ENCODE results near the gene SLC23A2. TPM values are rescaled to one million over a fixed set of nuclear protein-coding genes. Genes with fewer than 3 reads are reported as not detected.

Gene SLC23A2
- polyA plus RNA-seq, 3 donors: 3.3 to 28.4 (median 6.4) TPM

DNA sequence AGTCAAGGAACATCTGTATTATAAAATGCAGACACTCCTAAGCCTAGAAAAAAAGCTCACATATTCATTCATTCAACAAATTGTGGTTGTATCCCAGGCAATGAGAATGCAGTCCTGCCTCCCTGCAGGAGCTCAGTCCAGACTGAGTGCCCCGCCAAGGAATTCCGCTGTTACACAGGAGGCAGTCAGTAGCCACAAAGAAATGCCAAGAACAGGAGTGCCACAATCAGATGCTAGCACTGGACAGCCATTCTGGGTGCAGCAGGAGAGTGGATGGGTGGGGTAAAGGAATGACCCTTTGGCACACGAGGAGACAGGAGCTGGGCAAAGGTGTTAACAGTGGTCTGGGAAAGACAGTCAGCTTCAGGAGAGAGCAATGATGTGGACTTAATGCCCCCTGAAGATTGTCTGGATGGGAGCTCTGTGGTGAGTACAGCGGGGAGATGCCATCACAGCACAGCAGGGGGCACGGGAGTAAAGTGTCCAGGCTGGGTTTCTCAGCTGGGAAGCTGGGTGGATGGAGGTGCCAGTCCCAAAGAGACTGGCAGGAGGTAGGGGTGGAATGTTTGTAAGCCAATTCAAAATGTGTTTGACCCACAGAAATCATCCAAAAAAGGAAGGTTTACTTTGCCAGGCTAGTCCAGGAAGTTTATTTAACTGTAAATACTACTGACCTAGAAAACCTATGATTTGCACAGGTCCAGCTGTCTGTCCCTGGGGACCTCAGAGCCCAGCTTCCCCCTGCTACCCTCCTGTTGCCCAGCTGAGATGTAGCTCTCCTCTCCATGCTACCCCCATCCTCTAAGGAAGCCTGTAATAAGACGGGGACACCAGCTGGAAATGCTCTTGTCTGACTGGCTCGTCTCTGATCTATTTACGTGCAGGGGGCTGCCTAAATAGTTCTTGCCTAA is 84.1 kb downstream of the SLC23A2 start:
- H3K4me1 ChIP-seq (ENCODE audit: control insufficient read depth in 1 of 2, insufficient read depth in 2 of 2, low read length in 2 of 2): no peaks in the 10 kb centered on the region
- no peak overlapping the region for H3K4me3 ChIP-seq (replicated peaks in 1 of 3; ENCODE audit: low read depth in 2 of 3, low read length in 3 of 3)
- peaks cover 67% of the 10 kb centered on the region for H4K20me1 ChIP-seq (ENCODE audit: insufficient read depth, low read length)
- no peaks in the 10 kb centered on the region for H3K4me1 Mint-ChIP-seq
- no peaks in the 10 kb centered on the region for H3K9me3 ChIP-seq (replicated peaks in 1 of 2; ENCODE audit: control insufficient read depth in 1 of 2, insufficient read depth in 1 of 2, low read length in 2 of 2)
- no peak overlapping the region for H3K4me2 ChIP-seq (replicated peaks; ENCODE audit: extremely low read depth, low read length, poor library complexity, severe bottlenecking)
- no peak overlapping the region for H2AFZ ChIP-seq (ENCODE audit: insufficient read depth, low read depth, low read length, poor library complexity, severe bottlenecking)
- peak overlapping the region in 3 of 7 donors; percentile 21 to 68 (median 26) for H3K27ac Mint-ChIP-seq
- H3K9ac ChIP-seq (ENCODE audit: insufficient read depth, low read length, poor library complexity, severe bottlenecking): no peak overlapping the region
- no peaks in the 10 kb centered on the region for H3K27me3 Mint-ChIP-seq (ENCODE audit: low read depth in 3 of 3)
- WGBS (ENCODE audit: insufficient coverage): 96% methylated on average over 5 of the region's 8 CpGs
- H3K27me3 ChIP-seq (ENCODE audit: control insufficient read depth in 2 of 2, insufficient read depth in 2 of 2, low read length in 2 of 2): no peaks in the 10 kb centered on the region
- no peak overlapping the region for H3K4me3 Mint-ChIP-seq
- intact Hi-C loops (cut with micrococcal nuclease): no loop called here
- H3K9me3 Mint-ChIP-seq: no peaks in the 10 kb centered on the region
- TF ChIP-seq, protein P1, sequence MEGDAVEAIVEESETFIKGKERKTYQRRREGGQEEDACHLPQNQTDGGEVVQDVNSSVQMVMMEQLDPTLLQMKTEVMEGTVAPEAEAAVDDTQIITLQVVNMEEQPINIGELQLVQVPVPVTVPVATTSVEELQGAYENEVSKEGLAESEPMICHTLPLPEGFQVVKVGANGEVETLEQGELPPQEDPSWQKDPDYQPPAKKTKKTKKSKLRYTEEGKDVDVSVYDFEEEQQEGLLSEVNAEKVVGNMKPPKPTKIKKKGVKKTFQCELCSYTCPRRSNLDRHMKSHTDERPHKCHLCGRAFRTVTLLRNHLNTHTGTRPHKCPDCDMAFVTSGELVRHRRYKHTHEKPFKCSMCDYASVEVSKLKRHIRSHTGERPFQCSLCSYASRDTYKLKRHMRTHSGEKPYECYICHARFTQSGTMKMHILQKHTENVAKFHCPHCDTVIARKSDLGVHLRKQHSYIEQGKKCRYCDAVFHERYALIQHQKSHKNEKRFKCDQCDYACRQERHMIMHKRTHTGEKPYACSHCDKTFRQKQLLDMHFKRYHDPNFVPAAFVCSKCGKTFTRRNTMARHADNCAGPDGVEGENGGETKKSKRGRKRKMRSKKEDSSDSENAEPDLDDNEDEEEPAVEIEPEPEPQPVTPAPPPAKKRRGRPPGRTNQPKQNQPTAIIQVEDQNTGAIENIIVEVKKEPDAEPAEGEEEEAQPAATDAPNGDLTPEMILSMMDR (IDR thresholded peaks at IDR 0.05): no peak
- H3K79me2 ChIP-seq (ENCODE audit: insufficient read depth, low read length): peaks cover 3% of the 10 kb centered on the region
- peaks cover 8 to 63% of the 10 kb centered on the region in 2 donors for H3K36me3 ChIP-seq (replicated peaks in 1 of 2; ENCODE audit: control insufficient read depth in 1 of 2, insufficient read depth in 2 of 2, low read length in 2 of 2)
- H3K27ac ChIP-seq (ENCODE audit: low read depth in 1 of 2, low read length in 2 of 2): no peak overlapping the region
- peaks cover 42 to 50% of the 10 kb centered on the region in 2 donors for H3K36me3 Mint-ChIP-seq
- no peak for DNase-seq

GRCh38 chr20:4913147-4913546 is 88.2 kb downstream of the SLC23A2 start:
- 100% methylated on average over 3 of the region's 7 CpGs for WGBS (ENCODE audit: insufficient coverage)
- Histone ChIP-seq H3K79me2 (ENCODE audit: insufficient read depth, low read length) (peaks cover 6% of the 10 kb centered on the region), H4K20me1 (ENCODE audit: insufficient read depth, low read length) (peaks cover 54% of the 10 kb centered on the region), H3K4me2 (replicated peaks; ENCODE audit: extremely low read depth, low read length, poor library complexity, severe bottlenecking) (no peak overlapping the region), H3K27ac (ENCODE audit: low read depth in 1 of 2, low read length in 2 of 2) (no peak overlapping the region), H3K36me3 (replicated peaks in 1 of 2; ENCODE audit: control insufficient read depth in 1 of 2, insufficient read depth in 2 of 2, low read length in 2 of 2) (peaks cover 13 to 61% of the 10 kb centered on the region in 2 donors), H3K4me3 (replicated peaks in 1 of 3; ENCODE audit: low read depth in 2 of 3, low read length in 3 of 3) (no peak overlapping the region), H3K4me1 (ENCODE audit: control insufficient read depth in 1 of 2, insufficient read depth in 2 of 2, low read length in 2 of 2) (no peaks in the 10 kb centered on the region), H3K9ac (ENCODE audit: insufficient read depth, low read length, poor library complexity, severe bottlenecking) (no peak overlapping the region), H2AFZ (ENCODE audit: insufficient read depth, low read depth, low read length, poor library complexity, severe bottlenecking) (no peak overlapping the region), H3K9me3 (replicated peaks in 1 of 2; ENCODE audit: control insufficient read depth in 1 of 2, insufficient read depth in 1 of 2, low read length in 2 of 2) (no peaks in the 10 kb centered on the region), H3K27me3 (ENCODE audit: control insufficient read depth in 2 of 2, insufficient read depth in 2 of 2, low read length in 2 of 2) (no peaks in the 10 kb centered on the region)
- H3K4me1 Mint-ChIP-seq: no peaks in the 10 kb centered on the region
- DNase-seq: no peak
- no peak overlapping the region for H3K27ac Mint-ChIP-seq
- H3K9me3 Mint-ChIP-seq: no peaks in the 10 kb centered on the region
- no peaks in the 10 kb centered on the region for H3K27me3 Mint-ChIP-seq (ENCODE audit: low read depth in 3 of 3)
- peaks cover 35 to 57% of the 10 kb centered on the region in 2 donors for H3K36me3 Mint-ChIP-seq
- no peak overlapping the region for H3K4me3 Mint-ChIP-seq
- TF ChIP-seq, protein P1 (IDR thresholded peaks at IDR 0.05): no peak
- intact Hi-C loops (cut with micrococcal nuclease): no loop called here
